WI38 (cell line): ENCODE results near the gene EVI5L.

Experiments used
- H3K4me3 ChIP-seq: 2 replicates; pipeline ENCODE4 v1.5.1; 2011; ENCODE audit warnings: low read depth, mild to moderate bottlenecking, control low read depth, low read length
- CTCF ChIP-seq: IDR thresholded peaks from 2 replicates; pipeline ENCODE4 v1.5.1; 2012; ENCODE audit warnings: low read depth, mild to moderate bottlenecking, control low read depth, low read length

The EVI5L gene

GRCh38 chr19:7866399-7867091, 36.5 kb downstream of the EVI5L start:
- no peak overlapping the region for H3K4me3 ChIP-seq
- no peak for TF ChIP-seq CTCF

GRCh38 chr19:7867092-7867844, 37.2 kb downstream of the EVI5L start:
- TF ChIP-seq CTCF, result no peak

GRCh38 chr19:7868326-7868670, 38.3 kb downstream of the EVI5L start:
- peak overlapping the region; percentile 52 for H3K4me3 ChIP-seq

More at GRCh38 chr19:7867092-7867844, 37.2 kb downstream of the EVI5L start:
- no peak overlapping the region for H3K4me3 ChIP-seq

GRCh38 chr19:7868671-7869452, 38.8 kb downstream of the EVI5L start:
- TF ChIP-seq CTCF, result peak; percentile 50
- peak overlapping the region; percentile 52 for H3K4me3 ChIP-seq

More at GRCh38 chr19:7868326-7868670, 38.3 kb downstream of the EVI5L start:
- TF ChIP-seq CTCF, result no peak

- TF ChIP-seq CTCF, result no peak
- peak overlapping the region; percentile 52 for H3K4me3 ChIP-seq
Measured at GRCh38 chr19:7869453-7869909, 39.5 kb downstream of the EVI5L start.

GRCh38 chr19:7869910-7870511, 40.0 kb downstream of the EVI5L start:
- TF ChIP-seq CTCF, result no peak
- H3K4me3 ChIP-seq, result no peak overlapping the region; the same call in 1 of the 2 replicates
